Measurements from ENCODE around the gene FBXO39.
"Not testable (repeated sequence)": the region's sequence is repeated elsewhere in the genome, so short reads cannot be mapped to it uniquely, and the experiment has no call there.

The FBXO39 gene

GRCh38 chr17:6793748-6794493, 17.9 kb downstream of the FBXO39 start:
- Histone ChIP-seq H3K27ac (ENCODE audit: low read length) (no peak overlapping the region), H3K4me3 (ENCODE audit: low read length) (no peak overlapping the region), H3K27me3 (ENCODE audit: insufficient read depth, low read length) (peaks cover 6% of the 10 kb centered on the region; the same call in 1 of the 2 replicates), H3K36me3 (ENCODE audit: insufficient read depth, low read depth, low read length) (no peaks in the 10 kb centered on the region), H3K9ac (ENCODE audit: low read depth, low read length) (no peak overlapping the region), H3K9me3 (ENCODE audit: insufficient read depth, low read depth, low read length) (no peaks in the 10 kb centered on the region), H3K4me1 (ENCODE audit: insufficient read depth, low read length) (no peaks in the 10 kb centered on the region)

GRCh38 chr17:6796017-6796886, 20.2 kb downstream of the FBXO39 start:
- H3K27me3 ChIP-seq (ENCODE audit: insufficient read depth, low read length) = peaks cover 12% of the 10 kb centered on the region; the same call in 1 of the 2 replicates
- H3K4me3 ChIP-seq (ENCODE audit: low read length) = no peak overlapping the region
- H3K4me1 ChIP-seq (ENCODE audit: insufficient read depth, low read length) = peaks cover 6% of the 10 kb centered on the region; the same call in 1 of the 2 replicates
- H3K36me3 ChIP-seq (ENCODE audit: insufficient read depth, low read depth, low read length) = no peaks in the 10 kb centered on the region
- no peak overlapping the region for H3K9ac ChIP-seq (ENCODE audit: low read depth, low read length)
- no peaks in the 10 kb centered on the region for H3K9me3 ChIP-seq (ENCODE audit: insufficient read depth, low read depth, low read length)
- no peak overlapping the region for H3K27ac ChIP-seq (ENCODE audit: low read length)

- Histone ChIP-seq H3K9ac (ENCODE audit: low read depth, low read length) (no peak overlapping the region), H3K9me3 (ENCODE audit: insufficient read depth, low read depth, low read length) (no peaks in the 10 kb centered on the region), H3K27ac (ENCODE audit: low read length) (no peak overlapping the region), H3K36me3 (ENCODE audit: insufficient read depth, low read depth, low read length) (no peaks in the 10 kb centered on the region), H3K4me1 (ENCODE audit: insufficient read depth, low read length) (peaks cover 6% of the 10 kb centered on the region; the same call in 1 of the 2 replicates), H3K4me3 (ENCODE audit: low read length) (no peak overlapping the region), H3K27me3 (ENCODE audit: insufficient read depth, low read length) (peaks cover 12% of the 10 kb centered on the region; the same call in 1 of the 2 replicates)
These were observed 21.0 kb downstream of the FBXO39 start for GRCh38 chr17:6796887-6797490.

GRCh38 chr17:6797718-6798351, 21.8 kb downstream of the FBXO39 start:
- H3K4me3 ChIP-seq (ENCODE audit: low read length) = no peak overlapping the region
- H3K27ac ChIP-seq (ENCODE audit: low read length) = no peak overlapping the region
- no peaks in the 10 kb centered on the region for H3K36me3 ChIP-seq (ENCODE audit: insufficient read depth, low read depth, low read length)
- H3K9ac ChIP-seq (ENCODE audit: low read depth, low read length) = no peak overlapping the region
- H3K27me3 ChIP-seq (ENCODE audit: insufficient read depth, low read length) = peaks cover 12% of the 10 kb centered on the region; the same call in 1 of the 2 replicates
- H3K9me3 ChIP-seq (ENCODE audit: insufficient read depth, low read depth, low read length) = no peaks in the 10 kb centered on the region
- peaks cover 6% of the 10 kb centered on the region; the same call in 1 of the 2 replicates for H3K4me1 ChIP-seq (ENCODE audit: insufficient read depth, low read length)

GRCh38 chr17:6799738-6800137, 23.7 kb downstream of the FBXO39 start:
- H3K4me3 ChIP-seq (ENCODE audit: low read length) = no peak overlapping the region

GRCh38 chr17:6800422-6801027, 24.5 kb downstream of the FBXO39 start:
- Histone ChIP-seq H3K9me3 (ENCODE audit: insufficient read depth, low read depth, low read length) (no peaks in the 10 kb centered on the region), H3K4me3 (ENCODE audit: low read length) (no peak overlapping the region), H3K4me1 (ENCODE audit: insufficient read depth, low read length) (peaks cover 6% of the 10 kb centered on the region; the same call in 1 of the 2 replicates), H3K9ac (ENCODE audit: low read depth, low read length) (no peak overlapping the region), H3K27me3 (ENCODE audit: insufficient read depth, low read length) (peaks cover 12% of the 10 kb centered on the region; the same call in 1 of the 2 replicates), H3K36me3 (ENCODE audit: insufficient read depth, low read depth, low read length) (no peaks in the 10 kb centered on the region), H3K27ac (ENCODE audit: low read length) (no peak overlapping the region)

More at GRCh38 chr17:6799738-6800137, 23.7 kb downstream of the FBXO39 start:
- Histone ChIP-seq H3K4me1 (ENCODE audit: insufficient read depth, low read length) (peaks cover 6% of the 10 kb centered on the region; the same call in 1 of the 2 replicates), H3K36me3 (ENCODE audit: insufficient read depth, low read depth, low read length) (no peaks in the 10 kb centered on the region), H3K9ac (ENCODE audit: low read depth, low read length) (no peak overlapping the region), H3K27me3 (ENCODE audit: insufficient read depth, low read length) (peaks cover 12% of the 10 kb centered on the region; the same call in 1 of the 2 replicates), H3K9me3 (ENCODE audit: insufficient read depth, low read depth, low read length) (no peaks in the 10 kb centered on the region), H3K27ac (ENCODE audit: low read length) (no peak overlapping the region)

- no peaks in the 10 kb centered on the region for H3K27me3 ChIP-seq (ENCODE audit: insufficient read depth, low read length)
- peaks cover 4% of the 10 kb centered on the region for H3K9me3 ChIP-seq (ENCODE audit: insufficient read depth, low read depth, low read length)
- no peak overlapping the region for H3K27ac ChIP-seq (ENCODE audit: low read length)
- H3K9ac ChIP-seq (ENCODE audit: low read depth, low read length) = no peak overlapping the region
- no peaks in the 10 kb centered on the region for H3K36me3 ChIP-seq (ENCODE audit: insufficient read depth, low read depth, low read length)
- H3K4me1 ChIP-seq (ENCODE audit: insufficient read depth, low read length) = no peaks in the 10 kb centered on the region
- no peak overlapping the region for H3K4me3 ChIP-seq (ENCODE audit: low read length)
These were observed 35.5 kb downstream of the FBXO39 start for GRCh38 chr17:6811510-6811909.

GRCh38 chr17:6812295-6812694, 36.3 kb downstream of the FBXO39 start:
- Histone ChIP-seq H3K9ac (ENCODE audit: low read depth, low read length) (no peak overlapping the region), H3K27ac (ENCODE audit: low read length) (no peak overlapping the region), H3K27me3 (ENCODE audit: insufficient read depth, low read length) (no peaks in the 10 kb centered on the region), H3K36me3 (ENCODE audit: insufficient read depth, low read depth, low read length) (no peaks in the 10 kb centered on the region), H3K4me1 (ENCODE audit: insufficient read depth, low read length) (no peaks in the 10 kb centered on the region), H3K4me3 (ENCODE audit: low read length) (no peak overlapping the region), H3K9me3 (ENCODE audit: insufficient read depth, low read depth, low read length) (peaks cover 4% of the 10 kb centered on the region)

- no peaks in the 10 kb centered on the region; the same call in 1 of the 2 replicates for H3K9me3 ChIP-seq (ENCODE audit: insufficient read depth, low read depth, low read length)
- no peaks in the 10 kb centered on the region for H3K4me1 ChIP-seq (ENCODE audit: insufficient read depth, low read length)
- no peak overlapping the region for H3K27ac ChIP-seq (ENCODE audit: low read length)
- no peaks in the 10 kb centered on the region for H3K36me3 ChIP-seq (ENCODE audit: insufficient read depth, low read depth, low read length)
- H3K4me3 ChIP-seq (ENCODE audit: low read length) = no peak overlapping the region
- H3K9ac ChIP-seq (ENCODE audit: low read depth, low read length) = no peak overlapping the region
- H3K27me3 ChIP-seq (ENCODE audit: insufficient read depth, low read length) = peaks cover 9% of the 10 kb centered on the region
These were observed 39.8 kb downstream of the FBXO39 start for GRCh38 chr17:6815775-6816174.

- not testable (repeated sequence) for H3K9ac ChIP-seq (ENCODE audit: low read depth, low read length); H3K4me1 ChIP-seq (ENCODE audit: insufficient read depth, low read length); H3K27ac ChIP-seq (ENCODE audit: low read length); H3K27me3 ChIP-seq (ENCODE audit: insufficient read depth, low read length); H3K4me3 ChIP-seq (ENCODE audit: low read length); H3K9me3 ChIP-seq (ENCODE audit: insufficient read depth, low read depth, low read length); H3K36me3 ChIP-seq (ENCODE audit: insufficient read depth, low read depth, low read length)
These were observed 40.4 kb downstream of the FBXO39 start for GRCh38 chr17:6816368-6816767.

GRCh38 chr17:6818938-6819337, 42.9 kb downstream of the FBXO39 start:
- Histone ChIP-seq H3K27ac (ENCODE audit: low read length) (no peak overlapping the region), H3K9me3 (ENCODE audit: insufficient read depth, low read depth, low read length) (no peaks in the 10 kb centered on the region; the same call in 1 of the 2 replicates), H3K4me3 (ENCODE audit: low read length) (no peak overlapping the region), H3K9ac (ENCODE audit: low read depth, low read length) (no peak overlapping the region), H3K4me1 (ENCODE audit: insufficient read depth, low read length) (no peaks in the 10 kb centered on the region), H3K36me3 (ENCODE audit: insufficient read depth, low read depth, low read length) (no peaks in the 10 kb centered on the region), H3K27me3 (ENCODE audit: insufficient read depth, low read length) (peaks cover 9% of the 10 kb centered on the region)
